Osteocyte (in vitro differentiated cells): ENCODE data around the gene MYO5B. TPM values are rescaled to one million over a fixed set of nuclear protein-coding genes. Genes with fewer than 3 reads are reported as not detected.

Experiments
- DNase-seq: peaks from one replicate; pipeline ENCODE4 v3.0.0; 2021; ENCODE audit warnings: mixed read lengths; ENCODE audit not compliant: unreplicated experiment; ENCODE audit errors: extremely low spot score
- H3K27ac Mint-ChIP-seq: one replicate; pipeline ENCODE4 v1.8.0; 2021; ENCODE audit warnings: mild to moderate bottlenecking, mixed read lengths; ENCODE audit not compliant: unreplicated experiment
- H3K27me3 Mint-ChIP-seq: one replicate; pipeline ENCODE4 v1.8.0; 2021; ENCODE audit warnings: mixed read lengths; ENCODE audit not compliant: unreplicated experiment
- H3K36me3 Mint-ChIP-seq: one replicate; pipeline ENCODE4 v1.8.0; 2021; ENCODE audit warnings: mixed read lengths; ENCODE audit not compliant: unreplicated experiment
- H3K4me1 Mint-ChIP-seq: one replicate; pipeline ENCODE4 v1.8.0; 2021; ENCODE audit warnings: mixed read lengths; ENCODE audit not compliant: unreplicated experiment
- H3K4me3 Mint-ChIP-seq: one replicate; pipeline ENCODE4 v1.8.0; 2021; ENCODE audit warnings: mild to moderate bottlenecking, moderate library complexity, mixed read lengths; ENCODE audit not compliant: unreplicated experiment
- H3K9me3 Mint-ChIP-seq: one replicate; pipeline ENCODE4 v1.8.0; 2021; ENCODE audit warnings: mixed read lengths; ENCODE audit not compliant: unreplicated experiment
- total RNA-seq: library from RNA; stranded (reverse); gene quantifications from 2 replicates; pipeline ENCODE4 v1.2.1, GENCODE V29; 2021
- TF ChIP-seq, protein P1 (sequence below): fragments of 200-600 bp; sonication (generic); IDR thresholded peaks from 2 replicates; pipeline ENCODE4 v1.5.0; 2021; ENCODE audit warnings: antibody characterized with exemption, mild to moderate bottlenecking, moderate library complexity

Gene MYO5B
- total RNA-seq, 1 donor from 2014 or later = not detected

DNA sequence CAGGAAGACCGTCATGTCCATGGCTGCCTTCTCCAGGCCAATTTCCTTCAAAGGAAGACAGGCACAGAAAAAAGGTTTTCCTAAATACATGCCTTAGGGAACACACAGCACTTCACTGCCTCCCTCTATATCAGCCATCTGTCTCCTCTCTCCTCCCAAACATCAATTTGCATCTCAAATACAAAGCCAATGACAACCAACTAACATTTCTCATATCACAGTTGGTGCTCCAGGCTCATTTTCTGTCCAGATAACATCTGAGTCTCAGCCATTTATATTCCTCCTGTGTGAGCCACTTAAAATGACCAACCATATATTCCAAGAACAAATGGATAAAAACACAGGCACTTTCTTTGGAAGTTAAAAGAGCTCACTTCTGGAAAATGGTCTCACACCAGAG, 319.2 kb downstream of the MYO5B start:
- DNase-seq = no peak
- H3K27ac Mint-ChIP-seq = no peak overlapping the region
- H3K9me3 Mint-ChIP-seq = no peaks in the 10 kb centered on the region
- TF ChIP-seq, protein P1, sequence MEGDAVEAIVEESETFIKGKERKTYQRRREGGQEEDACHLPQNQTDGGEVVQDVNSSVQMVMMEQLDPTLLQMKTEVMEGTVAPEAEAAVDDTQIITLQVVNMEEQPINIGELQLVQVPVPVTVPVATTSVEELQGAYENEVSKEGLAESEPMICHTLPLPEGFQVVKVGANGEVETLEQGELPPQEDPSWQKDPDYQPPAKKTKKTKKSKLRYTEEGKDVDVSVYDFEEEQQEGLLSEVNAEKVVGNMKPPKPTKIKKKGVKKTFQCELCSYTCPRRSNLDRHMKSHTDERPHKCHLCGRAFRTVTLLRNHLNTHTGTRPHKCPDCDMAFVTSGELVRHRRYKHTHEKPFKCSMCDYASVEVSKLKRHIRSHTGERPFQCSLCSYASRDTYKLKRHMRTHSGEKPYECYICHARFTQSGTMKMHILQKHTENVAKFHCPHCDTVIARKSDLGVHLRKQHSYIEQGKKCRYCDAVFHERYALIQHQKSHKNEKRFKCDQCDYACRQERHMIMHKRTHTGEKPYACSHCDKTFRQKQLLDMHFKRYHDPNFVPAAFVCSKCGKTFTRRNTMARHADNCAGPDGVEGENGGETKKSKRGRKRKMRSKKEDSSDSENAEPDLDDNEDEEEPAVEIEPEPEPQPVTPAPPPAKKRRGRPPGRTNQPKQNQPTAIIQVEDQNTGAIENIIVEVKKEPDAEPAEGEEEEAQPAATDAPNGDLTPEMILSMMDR = no peak
- H3K4me3 Mint-ChIP-seq = no peak overlapping the region
- peaks cover 42% of the 10 kb centered on the region for H3K27me3 Mint-ChIP-seq
- H3K36me3 Mint-ChIP-seq = no peaks in the 10 kb centered on the region
- no peaks in the 10 kb centered on the region for H3K4me1 Mint-ChIP-seq

DNA sequence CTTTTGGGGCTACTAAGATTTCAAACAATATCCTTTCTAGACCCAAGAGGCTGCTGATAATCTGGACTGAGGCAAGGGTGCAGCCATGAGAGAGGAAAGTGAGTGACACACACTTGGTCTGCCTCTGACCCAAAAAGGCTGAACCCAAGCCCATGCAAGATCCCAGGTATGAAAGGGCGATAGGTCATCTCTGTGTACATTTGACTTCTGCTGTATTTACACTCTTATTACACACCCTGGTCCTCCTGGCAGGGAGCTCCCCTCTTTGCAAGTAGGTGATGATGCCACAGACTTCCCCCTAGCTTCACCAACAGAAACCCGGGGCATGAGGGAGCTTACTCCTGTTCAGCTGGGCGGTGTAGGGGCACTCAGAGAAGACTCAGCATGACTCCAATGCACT, 319.8 kb downstream of the MYO5B start:
- no peak for DNase-seq
- Mint-ChIP-seq H3K36me3 (no peaks in the 10 kb centered on the region), H3K9me3 (no peaks in the 10 kb centered on the region), H3K27ac (no peak overlapping the region), H3K4me1 (no peaks in the 10 kb centered on the region), H3K4me3 (no peak overlapping the region), H3K27me3 (peaks cover 45% of the 10 kb centered on the region)
- TF ChIP-seq, protein P1 = no peak

DNA sequence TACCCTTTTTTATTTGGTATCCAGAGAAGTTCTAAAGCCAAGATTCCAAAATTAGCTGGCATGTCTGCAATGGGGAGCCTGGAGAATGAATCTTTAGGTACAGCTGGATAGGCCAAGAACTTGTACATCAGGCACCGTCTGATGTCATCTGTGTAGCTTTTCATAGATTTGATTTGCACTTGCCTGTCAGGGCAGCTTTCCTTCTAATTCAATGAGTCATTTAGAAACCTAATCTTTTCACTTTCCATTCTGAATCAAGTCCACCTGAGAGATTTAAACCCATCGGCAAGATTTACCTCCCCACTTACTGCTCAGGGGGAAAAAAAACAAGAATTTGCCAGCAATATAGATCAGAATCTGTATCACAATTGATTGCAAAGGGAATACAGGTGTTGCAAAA, 320.7 kb downstream of the MYO5B start:
- Mint-ChIP-seq H3K9me3 (no peaks in the 10 kb centered on the region), H3K36me3 (no peaks in the 10 kb centered on the region), H3K27me3 (peaks cover 44% of the 10 kb centered on the region), H3K4me3 (no peak overlapping the region), H3K27ac (no peak overlapping the region), H3K4me1 (no peaks in the 10 kb centered on the region)
- DNase-seq = no peak
- TF ChIP-seq, protein P1 = no peak

DNA sequence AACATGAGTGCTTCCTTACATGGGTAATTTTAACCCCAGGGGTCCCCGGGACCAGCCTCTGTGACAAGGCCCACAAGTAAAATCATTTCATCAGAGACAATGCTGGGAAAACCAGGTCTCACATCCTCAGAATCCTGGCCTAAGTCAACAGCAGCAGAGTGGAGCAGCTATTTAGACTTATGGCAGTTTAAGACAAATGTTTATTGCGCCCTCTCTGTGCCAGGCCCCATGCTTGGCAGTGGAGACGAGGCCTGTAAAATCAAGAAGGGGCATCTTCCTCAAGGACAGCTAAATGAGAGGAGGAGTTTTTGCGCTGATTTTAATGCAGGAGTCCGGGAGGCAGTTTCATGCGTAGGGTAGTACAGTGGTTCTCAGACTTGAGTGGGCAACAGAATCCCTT, 325.6 kb downstream of the MYO5B start:
- H3K4me1 Mint-ChIP-seq = no peaks in the 10 kb centered on the region
- peaks cover 42% of the 10 kb centered on the region for H3K27me3 Mint-ChIP-seq
- H3K36me3 Mint-ChIP-seq = no peaks in the 10 kb centered on the region
- TF ChIP-seq, protein P1 = no peak
- H3K4me3 Mint-ChIP-seq = no peak overlapping the region
- DNase-seq = no peak
- H3K27ac Mint-ChIP-seq = no peak overlapping the region
- no peaks in the 10 kb centered on the region for H3K9me3 Mint-ChIP-seq

DNA sequence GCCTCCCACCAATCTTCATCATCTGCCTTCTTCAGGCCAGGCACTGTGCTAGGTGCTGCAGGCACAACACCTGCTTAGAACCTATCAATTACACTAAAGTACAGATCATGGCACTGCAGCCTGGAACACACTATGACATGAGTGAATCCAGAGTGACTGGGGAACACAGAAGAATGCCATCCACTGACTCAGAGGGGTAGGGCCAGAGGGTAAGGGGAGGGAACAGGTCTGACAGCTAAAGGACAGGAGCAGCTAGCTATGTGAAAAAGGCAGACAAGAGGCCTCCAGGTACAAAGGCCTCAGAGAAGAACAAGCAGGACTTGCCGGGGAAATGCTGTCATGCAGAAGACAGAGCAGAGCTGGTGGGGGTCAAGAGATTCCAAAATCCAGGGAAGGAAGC, 328.3 kb downstream of the MYO5B start:
- no peak for DNase-seq
- H3K4me3 Mint-ChIP-seq = no peak overlapping the region
- H3K27ac Mint-ChIP-seq = no peak overlapping the region
- H3K36me3 Mint-ChIP-seq = no peaks in the 10 kb centered on the region
- H3K4me1 Mint-ChIP-seq = no peaks in the 10 kb centered on the region
- no peaks in the 10 kb centered on the region for H3K9me3 Mint-ChIP-seq
- TF ChIP-seq, protein P1 = no peak
- peaks cover 43% of the 10 kb centered on the region for H3K27me3 Mint-ChIP-seq
